C4-2B (cell line): Measurements from ENCODE around the gene MAN2B1.
"Not testable (repeated sequence)": the region's sequence is repeated elsewhere in the genome, so short reads cannot be mapped to it uniquely, and the experiment has no call there.

Experiments used
- H3K27ac ChIP-seq: fragments of 450-650 bp; 2 replicates; pipeline ENCODE4 v1.5.1; 2017
- ZFX ChIP-seq: fragments of 450-650 bp; IDR thresholded peaks from 2 replicates; pipeline ENCODE4 v1.6.1; 2017
- TF ChIP-seq, protein P1 (sequence below): fragments of 450-650 bp; conservative IDR thresholded peaks from 2 replicates; pipeline ENCODE4 v1.5.1; 2017; ENCODE audit warnings: mild to moderate bottlenecking

MAN2B1 gene

GRCh38 chr19:12705654-12706331, 39.3 kb upstream of the MAN2B1 start:
- TF ChIP-seq, protein P1, sequence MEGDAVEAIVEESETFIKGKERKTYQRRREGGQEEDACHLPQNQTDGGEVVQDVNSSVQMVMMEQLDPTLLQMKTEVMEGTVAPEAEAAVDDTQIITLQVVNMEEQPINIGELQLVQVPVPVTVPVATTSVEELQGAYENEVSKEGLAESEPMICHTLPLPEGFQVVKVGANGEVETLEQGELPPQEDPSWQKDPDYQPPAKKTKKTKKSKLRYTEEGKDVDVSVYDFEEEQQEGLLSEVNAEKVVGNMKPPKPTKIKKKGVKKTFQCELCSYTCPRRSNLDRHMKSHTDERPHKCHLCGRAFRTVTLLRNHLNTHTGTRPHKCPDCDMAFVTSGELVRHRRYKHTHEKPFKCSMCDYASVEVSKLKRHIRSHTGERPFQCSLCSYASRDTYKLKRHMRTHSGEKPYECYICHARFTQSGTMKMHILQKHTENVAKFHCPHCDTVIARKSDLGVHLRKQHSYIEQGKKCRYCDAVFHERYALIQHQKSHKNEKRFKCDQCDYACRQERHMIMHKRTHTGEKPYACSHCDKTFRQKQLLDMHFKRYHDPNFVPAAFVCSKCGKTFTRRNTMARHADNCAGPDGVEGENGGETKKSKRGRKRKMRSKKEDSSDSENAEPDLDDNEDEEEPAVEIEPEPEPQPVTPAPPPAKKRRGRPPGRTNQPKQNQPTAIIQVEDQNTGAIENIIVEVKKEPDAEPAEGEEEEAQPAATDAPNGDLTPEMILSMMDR = no peak
- TF ChIP-seq ZFX = no peak
- no peak overlapping the region for H3K27ac ChIP-seq

DNA sequence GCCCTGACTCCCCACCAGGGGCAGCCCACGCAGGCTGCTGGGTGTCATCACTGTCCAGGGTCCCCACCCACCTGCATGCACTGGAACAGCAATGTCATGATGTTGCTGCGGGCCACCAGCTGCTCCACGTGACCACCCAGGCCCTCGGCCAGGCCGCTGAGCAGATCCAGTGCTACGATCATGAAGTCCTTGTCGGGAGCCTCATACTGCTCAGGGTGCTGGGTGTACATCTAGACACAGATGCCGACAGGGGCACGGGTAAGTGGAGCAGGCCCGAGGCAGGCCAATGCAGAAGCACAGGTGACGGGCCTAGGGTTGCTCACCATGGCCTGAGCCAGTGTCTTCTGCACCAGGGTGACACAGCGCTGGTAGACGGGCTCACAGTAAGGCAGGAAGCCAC, 38.6 kb upstream of the MAN2B1 start:
- TF ChIP-seq, protein P1 = no peak
- no peak for TF ChIP-seq ZFX
- no peak overlapping the region for H3K27ac ChIP-seq

GRCh38 chr19:12703046-12703445, 36.5 kb upstream of the MAN2B1 start:
- no peak overlapping the region for H3K27ac ChIP-seq
- no peak for TF ChIP-seq ZFX
- TF ChIP-seq, protein P1 = no peak

DNA sequence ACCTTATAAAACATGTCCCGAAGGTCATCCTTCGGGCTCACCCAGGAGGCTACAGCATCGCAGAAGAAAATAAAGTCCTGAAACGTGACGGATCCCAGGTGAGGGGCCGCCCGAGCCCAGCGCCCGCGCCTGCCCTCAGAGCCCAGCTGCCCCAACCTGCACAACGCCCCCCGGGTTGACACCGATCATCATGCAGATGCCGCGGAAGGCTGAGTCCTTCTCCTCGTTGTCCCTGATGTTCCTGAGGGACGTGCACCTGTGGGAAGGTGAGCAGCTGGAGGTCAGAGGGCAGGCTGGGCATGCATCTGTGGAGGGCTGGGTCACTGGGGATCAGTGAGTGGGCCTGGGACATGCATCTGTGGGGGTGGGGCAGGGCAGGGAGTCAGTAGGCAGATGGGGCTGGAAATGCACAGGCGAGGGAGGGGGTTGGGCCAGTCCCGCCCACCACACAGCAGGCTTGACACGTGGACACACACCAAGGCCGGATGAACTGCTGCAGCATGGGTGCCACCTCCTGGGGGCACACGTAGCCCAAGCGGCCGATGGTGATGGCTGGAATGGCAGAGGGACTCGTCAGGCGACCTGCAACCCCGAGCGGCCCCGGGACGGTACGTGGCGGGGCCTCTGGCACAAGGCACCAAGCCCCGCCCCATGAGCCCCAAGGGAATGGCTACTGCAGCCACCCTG, 35.2 kb upstream of the MAN2B1 start:
- TF ChIP-seq ZFX = no peak
- no peak overlapping the region for H3K27ac ChIP-seq

- TF ChIP-seq, protein P1 = no peak
- no peak for TF ChIP-seq ZFX
These were observed 31.6 kb upstream of the MAN2B1 start for GRCh38 chr19:12698138-12698537.

DNA sequence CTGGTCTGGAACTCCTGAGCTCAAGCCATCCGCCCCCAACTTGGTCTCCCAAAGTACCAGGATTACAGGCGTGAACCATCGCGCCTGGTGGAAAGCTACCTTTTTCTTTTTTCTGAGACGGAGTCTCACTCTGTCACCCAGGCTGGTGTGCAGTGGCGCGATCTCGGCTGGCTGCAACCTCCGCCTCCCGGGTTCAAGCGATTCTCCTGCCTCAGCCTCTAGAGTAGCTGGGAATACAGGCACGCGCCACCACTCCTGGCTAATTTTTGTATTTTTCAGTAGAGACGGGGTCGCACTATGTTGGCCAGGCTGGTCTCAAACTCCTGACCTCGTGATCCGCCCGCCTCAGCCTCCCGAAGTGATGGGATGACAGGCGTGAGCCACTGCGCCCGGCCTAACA, 30.9 kb upstream of the MAN2B1 start:
- H3K27ac ChIP-seq = not testable (repeated sequence)

More at GRCh38 chr19:12698138-12698537, 31.6 kb upstream of the MAN2B1 start:
- H3K27ac ChIP-seq = no peak overlapping the region

GRCh38 chr19:12696366-12697335, 30.1 kb upstream of the MAN2B1 start, which contains the start of gene FBXW9:
FBXW9 (minus strand) TSS chr19:12696631; CDS start chr19:12696581, 50 bp downstream.
- peak; percentile 45; the same call in 1 of the 2 replicates for TF ChIP-seq ZFX
- TF ChIP-seq, protein P1 = no peak
- H3K27ac ChIP-seq = peak within 1 kb of the TSS; percentile 59

DNA sequence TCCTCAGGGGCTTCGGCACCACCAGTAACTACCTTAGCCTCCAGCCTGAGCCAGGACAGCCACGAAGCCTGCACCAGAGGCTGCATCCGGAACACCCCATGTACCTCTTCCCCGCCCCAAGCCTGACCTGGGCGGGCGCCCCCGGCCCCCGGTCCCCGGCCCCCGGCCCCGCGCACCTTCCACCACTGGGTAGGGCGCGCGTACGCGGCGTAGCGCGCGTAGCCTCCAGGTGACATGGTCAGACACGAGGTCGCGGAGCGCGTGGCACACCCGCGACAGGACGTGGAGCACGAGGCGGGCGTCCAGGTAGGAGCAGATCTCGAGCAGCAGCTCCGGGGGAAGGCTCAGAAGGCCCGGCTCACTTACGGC, 29.4 kb upstream of the MAN2B1 start:
- TF ChIP-seq ZFX = no peak
- TF ChIP-seq, protein P1 = no peak

More for the DNA sequence above, 29.4 kb upstream of the MAN2B1 start:
- H3K27ac ChIP-seq = peak overlapping the region; percentile 59
